Adrenal gland (tissue), 5 donors: ENCODE data around the gene LOXHD1.

ENCODE experiments used
- POLR2A ChIP-seq, 2 donors: fragments of 450-650 bp; IDR thresholded peaks; one replicate each; pipeline ENCODE4 v1.6.1; 2017; ENCODE audit warnings: antibody characterized with exemption in 2 of 2, mild to moderate bottlenecking in 2 of 2, moderate library complexity in 1 of 2
- TF ChIP-seq, protein P1 (sequence below), 6 experiments: fragments of 450-650 bp in 4 of 6; fragments of 200-600 bp in 2 of 6; sonication (generic) in 1 of 6; IDR thresholded peaks; 1 replicate in 5 of 6; 2 replicates in 1 of 6; pipeline versions ENCODE4 v1.5.1 to v1.8.0; 2016 to 2021; ENCODE audit warnings: antibody characterized with exemption in 6 of 6, mild to moderate bottlenecking in 2 of 6, moderate library complexity in 1 of 6
- donor health status: DM: no; HTN: no; CAD: no.

DNA sequence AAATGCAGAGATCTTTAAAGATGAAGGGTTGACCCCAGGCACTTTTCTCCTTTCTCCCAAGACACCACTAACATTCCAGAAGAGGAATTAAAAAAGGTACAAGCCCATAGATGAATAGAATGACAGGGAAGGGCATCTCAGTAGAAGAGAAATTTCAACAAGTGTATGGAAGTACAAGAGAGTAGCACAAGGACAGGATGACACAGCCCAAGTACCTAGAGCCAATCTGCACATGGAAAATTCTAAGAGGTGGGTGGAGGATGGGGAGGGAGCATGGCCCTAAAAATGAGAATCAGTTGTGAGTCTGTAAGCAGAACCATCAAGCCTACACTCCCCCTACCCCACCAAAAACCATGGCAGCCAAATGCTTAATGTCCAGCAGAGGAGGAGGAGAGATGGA lies 39.7 kb upstream of the LOXHD1 start:
- TF ChIP-seq, protein P1, sequence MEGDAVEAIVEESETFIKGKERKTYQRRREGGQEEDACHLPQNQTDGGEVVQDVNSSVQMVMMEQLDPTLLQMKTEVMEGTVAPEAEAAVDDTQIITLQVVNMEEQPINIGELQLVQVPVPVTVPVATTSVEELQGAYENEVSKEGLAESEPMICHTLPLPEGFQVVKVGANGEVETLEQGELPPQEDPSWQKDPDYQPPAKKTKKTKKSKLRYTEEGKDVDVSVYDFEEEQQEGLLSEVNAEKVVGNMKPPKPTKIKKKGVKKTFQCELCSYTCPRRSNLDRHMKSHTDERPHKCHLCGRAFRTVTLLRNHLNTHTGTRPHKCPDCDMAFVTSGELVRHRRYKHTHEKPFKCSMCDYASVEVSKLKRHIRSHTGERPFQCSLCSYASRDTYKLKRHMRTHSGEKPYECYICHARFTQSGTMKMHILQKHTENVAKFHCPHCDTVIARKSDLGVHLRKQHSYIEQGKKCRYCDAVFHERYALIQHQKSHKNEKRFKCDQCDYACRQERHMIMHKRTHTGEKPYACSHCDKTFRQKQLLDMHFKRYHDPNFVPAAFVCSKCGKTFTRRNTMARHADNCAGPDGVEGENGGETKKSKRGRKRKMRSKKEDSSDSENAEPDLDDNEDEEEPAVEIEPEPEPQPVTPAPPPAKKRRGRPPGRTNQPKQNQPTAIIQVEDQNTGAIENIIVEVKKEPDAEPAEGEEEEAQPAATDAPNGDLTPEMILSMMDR (IDR thresholded peaks at IDR 0.05), result no peak
- no peak for TF ChIP-seq POLR2A (IDR thresholded peaks at IDR 0.05)
